Esophagus muscularis mucosa (tissue), 4 donors: ENCODE data around the gene DNAJA4. TPM values are rescaled to one million over a fixed set of nuclear protein-coding genes. Genes with fewer than 3 reads are reported as not detected.

ENCODE experiments used
- DNase-seq: peaks from one replicate; pipeline ENCODE4 v3.0.0-alpha.2; 2017; ENCODE audit errors: extremely low spot score
- H3K27ac ChIP-seq, 4 donors: fragments of 200-600 bp; sonication (generic); replicated peaks in 1 of 4; 1 replicate in 3 of 4; 2 replicates in 1 of 4; pipeline ENCODE4 v1.5.1; 2016 to 2019; ENCODE audit warnings: mild to moderate bottlenecking in 1 of 4
- H3K27me3 ChIP-seq, 4 donors: fragments of 200-600 bp; sonication (generic); one replicate each; pipeline versions ENCODE4 v1.5.1 to v1.6.0; 2016 to 2019
- H3K36me3 ChIP-seq, 4 donors: fragments of 200-600 bp; sonication (generic); one replicate each; pipeline ENCODE4 v1.5.1; 2016 to 2019
- H3K4me1 ChIP-seq, 4 donors: fragments of 200-600 bp; sonication (generic); one replicate each; pipeline ENCODE4 v1.5.1; 2016 to 2019
- H3K4me3 ChIP-seq, 4 donors: fragments of 200-600 bp; sonication (generic); 1 replicate in 2 of 4; 2 replicates in 2 of 4; pipeline ENCODE4 v1.5.1; 2016 to 2019; ENCODE audit warnings: mild to moderate bottlenecking in 4 of 4, moderate library complexity in 1 of 4
- H3K9me3 ChIP-seq, 4 donors: fragments of 200-600 bp; sonication (generic); 1 replicate in 3 of 4; 2 replicates in 1 of 4; pipeline ENCODE4 v1.5.1; 2016 to 2019
- EP300 ChIP-seq: sonication (generic); formaldehyde crosslinking; IDR thresholded peaks from one replicate; pipeline ENCODE4 v1.6.1; 2017; ENCODE audit warnings: antibody characterized with exemption
- POLR2A ChIP-seq: fragments of 450-650 bp; IDR thresholded peaks from one replicate; pipeline ENCODE4 v1.6.1; 2017; ENCODE audit warnings: antibody characterized with exemption, moderate library complexity, mild to moderate bottlenecking, low read depth
- POLR2AphosphoS5 ChIP-seq, 2 donors: sonication (generic); formaldehyde crosslinking; IDR thresholded peaks; one replicate each; pipeline ENCODE4 v1.6.1; 2017; ENCODE audit warnings: antibody characterized with exemption in 2 of 2
- WGBS: methylation state at CpG from one replicate; pipeline ENCODE4 v1.1.5; 2018; 5-methylcytosine and 5-hydroxymethylcytosine counted together
- intact Hi-C: fragments of 100-400 bp; cut with DNase I; formaldehyde crosslinking; loops from one replicate; pipeline ENCODE4 v1.15.1; 2023
- total RNA-seq, 4 donors: library from RNA; depleted of rRNA; stranded (reverse); fragments of >200 nt; gene quantifications; one replicate each; pipeline versions ENCODE4 v1.1.0 to v1.2.1, GENCODE V29; 2016
- TF ChIP-seq, protein P1 (sequence below), 3 experiments: fragments of 200-600 bp in 2 of 3; fragments of 450-650 bp in 1 of 3; sonication (generic) in 2 of 3; IDR thresholded peaks; one replicate each; pipeline ENCODE4 v1.5.1; 2017 to 2019; ENCODE audit warnings: antibody characterized with exemption in 3 of 3, mild to moderate bottlenecking in 2 of 3, moderate library complexity in 1 of 3

Gene DNAJA4
- total RNA-seq, 4 donors from 2014 or later: 11.8 to 23.5 (median 15.8) TPM

DNA sequence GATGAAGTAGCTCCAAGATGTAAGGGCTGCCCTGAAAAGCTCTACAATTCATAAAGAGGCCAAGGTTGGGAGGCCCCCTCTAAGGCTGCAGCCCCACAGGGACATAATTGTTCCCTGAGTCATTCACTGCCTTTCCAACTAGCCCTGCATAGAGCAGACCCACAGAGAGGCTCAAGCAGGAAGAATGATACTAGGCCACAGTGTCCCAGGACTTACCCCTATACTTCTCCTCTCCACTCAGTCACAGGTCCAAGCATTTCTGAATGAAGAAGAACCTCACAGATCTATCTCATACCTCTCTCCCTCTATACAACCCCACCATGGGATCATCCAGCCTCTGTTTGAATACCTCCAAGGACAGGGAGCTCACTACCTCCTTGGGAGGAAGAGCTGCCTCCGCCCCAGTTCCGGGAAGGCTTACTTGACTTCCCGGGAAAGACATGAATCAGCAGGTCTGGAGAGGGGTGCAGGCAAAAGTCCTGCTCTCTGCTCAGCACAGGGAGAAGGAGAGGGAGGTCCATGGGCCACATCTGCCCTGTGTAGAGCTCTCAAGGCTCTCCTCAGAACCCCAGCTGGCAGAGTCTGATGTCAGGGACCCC lies 41.9 kb downstream of the DNAJA4 start:
- H3K36me3 ChIP-seq: no peaks in the 10 kb centered on the region
- 78% methylated on average over 2 of the region's 3 CpGs for WGBS
- DNase-seq: no peak
- H3K27me3 ChIP-seq: peaks cover 0 to 61% (median 7%) of the 10 kb centered on the region in 4 donors
- H3K4me3 ChIP-seq: no peak overlapping the region
- no peak overlapping the region for H3K27ac ChIP-seq
- H3K4me1 ChIP-seq: no peaks in the 10 kb centered on the region
- intact Hi-C loops: no loop called here
- no peaks in the 10 kb centered on the region for H3K9me3 ChIP-seq
- TF ChIP-seq POLR2AphosphoS5 (IDR thresholded peaks at IDR 0.05) (no peak), EP300 (no peak), POLR2A (no peak)
- TF ChIP-seq, protein P1, sequence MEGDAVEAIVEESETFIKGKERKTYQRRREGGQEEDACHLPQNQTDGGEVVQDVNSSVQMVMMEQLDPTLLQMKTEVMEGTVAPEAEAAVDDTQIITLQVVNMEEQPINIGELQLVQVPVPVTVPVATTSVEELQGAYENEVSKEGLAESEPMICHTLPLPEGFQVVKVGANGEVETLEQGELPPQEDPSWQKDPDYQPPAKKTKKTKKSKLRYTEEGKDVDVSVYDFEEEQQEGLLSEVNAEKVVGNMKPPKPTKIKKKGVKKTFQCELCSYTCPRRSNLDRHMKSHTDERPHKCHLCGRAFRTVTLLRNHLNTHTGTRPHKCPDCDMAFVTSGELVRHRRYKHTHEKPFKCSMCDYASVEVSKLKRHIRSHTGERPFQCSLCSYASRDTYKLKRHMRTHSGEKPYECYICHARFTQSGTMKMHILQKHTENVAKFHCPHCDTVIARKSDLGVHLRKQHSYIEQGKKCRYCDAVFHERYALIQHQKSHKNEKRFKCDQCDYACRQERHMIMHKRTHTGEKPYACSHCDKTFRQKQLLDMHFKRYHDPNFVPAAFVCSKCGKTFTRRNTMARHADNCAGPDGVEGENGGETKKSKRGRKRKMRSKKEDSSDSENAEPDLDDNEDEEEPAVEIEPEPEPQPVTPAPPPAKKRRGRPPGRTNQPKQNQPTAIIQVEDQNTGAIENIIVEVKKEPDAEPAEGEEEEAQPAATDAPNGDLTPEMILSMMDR (IDR thresholded peaks at IDR 0.05): no peak

DNA sequence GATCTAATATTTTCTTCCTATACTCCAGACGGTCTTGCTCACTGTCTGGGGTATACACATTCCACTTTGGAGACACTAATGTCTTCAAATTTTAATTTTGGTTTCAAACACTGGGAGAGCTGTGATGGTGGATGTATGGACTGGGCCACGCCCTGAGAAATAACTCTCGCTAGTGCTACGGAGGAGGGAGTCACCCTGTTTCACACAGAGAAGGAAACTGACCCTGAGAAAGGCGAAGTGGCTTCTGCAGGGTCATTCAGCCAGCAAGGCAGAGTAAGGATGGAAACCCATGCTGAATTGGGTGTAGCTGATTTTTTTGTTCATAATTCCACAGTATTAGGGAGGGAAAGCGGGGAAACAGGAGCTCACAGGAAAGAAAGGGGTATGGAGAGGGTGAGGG lies 43.6 kb downstream of the DNAJA4 start:
- no peak overlapping the region for H3K4me3 ChIP-seq
- no peaks in the 10 kb centered on the region for H3K4me1 ChIP-seq
- intact Hi-C loops: loop anchor here (2.0 kb wide), 1 partner anchor 115 kb away; no protein-coding TSS in a partner anchor
- H3K27me3 ChIP-seq: peaks cover 0 to 66% (median 7%) of the 10 kb centered on the region in 4 donors
- H3K9me3 ChIP-seq: no peaks in the 10 kb centered on the region
- TF ChIP-seq POLR2A: no peak
- H3K36me3 ChIP-seq: no peaks in the 10 kb centered on the region
- H3K27ac ChIP-seq: no peak overlapping the region
- DNase-seq: no peak
- WGBS: 56% methylated on average over 6 of the region's 6 CpGs

DNA sequence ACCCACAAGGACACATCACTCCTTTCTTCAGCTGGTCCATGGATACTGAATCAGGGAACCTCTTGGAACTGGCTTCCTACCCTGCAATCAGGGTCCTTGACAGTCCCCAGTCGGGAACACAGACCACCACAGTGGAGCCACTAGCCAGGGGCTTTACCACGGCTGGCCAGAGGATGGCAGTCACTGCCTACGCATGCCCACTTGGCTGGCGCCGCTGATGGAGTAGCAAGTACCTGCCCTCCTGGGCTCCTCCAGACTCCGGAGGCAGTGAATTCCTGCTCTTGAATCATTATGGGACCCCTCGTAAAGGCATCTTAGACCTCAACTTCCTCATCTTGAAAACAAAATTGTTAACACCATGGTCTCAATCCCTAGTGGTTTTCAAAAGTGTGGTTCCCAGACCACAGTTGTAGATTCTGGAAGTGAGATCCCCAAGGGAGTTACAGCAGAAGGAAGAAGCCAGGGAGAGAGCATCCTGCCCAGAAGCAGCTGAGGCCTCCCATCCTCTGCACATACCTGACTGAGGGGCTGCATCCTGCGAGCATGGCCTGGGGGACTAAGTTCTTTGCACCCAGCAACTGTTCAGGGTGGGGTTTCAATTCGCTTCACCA lies 44.2 kb downstream of the DNAJA4 start:
- no peak for TF ChIP-seq POLR2A
- TF ChIP-seq, protein P1 (IDR thresholded peaks at IDR 0.05): peak; percentile 53 to 62 (median 56)
- no peaks in the 10 kb centered on the region for H3K9me3 ChIP-seq
- no peak overlapping the region for H3K4me3 ChIP-seq
- H3K36me3 ChIP-seq: no peaks in the 10 kb centered on the region
- peaks cover 0 to 63% (median 7%) of the 10 kb centered on the region in 4 donors for H3K27me3 ChIP-seq
- DNase-seq: no peak
- H3K27ac ChIP-seq: no peak overlapping the region
- 42% methylated on average over 4 of the region's 9 CpGs for WGBS
- no peaks in the 10 kb centered on the region for H3K4me1 ChIP-seq
- intact Hi-C loops: loop anchor here (2.0 kb wide), 1 partner anchor 114 kb away; no protein-coding TSS in a partner anchor

DNA sequence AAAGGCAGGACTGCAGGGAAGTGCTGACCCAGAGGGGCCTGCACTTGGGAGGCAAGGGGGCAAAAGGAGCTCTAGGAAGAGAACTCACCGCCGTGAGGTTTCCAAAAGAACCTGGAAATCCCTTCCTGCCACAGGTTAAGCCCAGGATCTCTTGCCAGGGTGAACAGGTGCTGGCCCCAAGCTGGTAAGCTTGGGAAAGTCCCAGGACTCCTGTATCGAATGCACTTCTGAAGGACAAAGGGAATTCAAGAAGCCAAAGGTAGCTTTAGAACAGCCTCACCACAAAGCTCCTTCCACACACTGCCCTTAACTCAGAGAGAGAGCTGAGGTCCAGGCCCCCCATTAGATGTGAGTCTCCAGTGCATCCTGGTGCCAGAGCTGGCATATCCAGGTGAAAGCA lies 46.9 kb downstream of the DNAJA4 start:
- Histone ChIP-seq H3K27ac (no peak overlapping the region), H3K9me3 (no peaks in the 10 kb centered on the region)

DNA sequence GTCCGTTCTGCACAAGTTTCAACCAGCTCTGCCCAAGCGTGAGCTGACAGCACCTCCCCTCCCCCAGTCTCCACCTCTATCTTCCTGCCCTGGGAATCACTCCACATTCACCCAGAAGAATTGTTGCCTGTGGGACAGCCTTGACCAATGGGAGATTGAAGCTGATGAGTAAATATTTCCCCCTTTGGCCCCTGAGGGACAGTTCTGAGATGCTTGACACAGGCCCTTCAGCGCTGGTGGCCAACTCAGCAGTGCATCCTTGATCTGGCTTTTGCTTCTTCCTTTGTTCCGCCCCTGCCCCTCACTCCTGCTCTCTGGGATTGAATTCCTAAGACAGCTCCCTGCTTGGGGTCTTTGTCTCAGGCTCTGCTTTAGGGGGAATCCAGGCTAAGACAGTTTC lies 48.2 kb downstream of the DNAJA4 start:
- no peak for DNase-seq
- 84% methylated on average over 4 of the region's 4 CpGs for WGBS
- H3K4me3 ChIP-seq: no peak overlapping the region
- no peak overlapping the region for H3K27ac ChIP-seq
- peaks cover 0 to 36% (median 0%) of the 10 kb centered on the region in 4 donors for H3K27me3 ChIP-seq
- H3K9me3 ChIP-seq: no peaks in the 10 kb centered on the region
- H3K4me1 ChIP-seq: no peaks in the 10 kb centered on the region
- intact Hi-C loops: no loop called here
- H3K36me3 ChIP-seq: no peaks in the 10 kb centered on the region
- TF ChIP-seq EP300: no peak
- TF ChIP-seq, protein P1 (IDR thresholded peaks at IDR 0.05): no peak
- no peak for TF ChIP-seq POLR2A
- TF ChIP-seq POLR2AphosphoS5 (IDR thresholded peaks at IDR 0.05): no peak

More for the DNA sequence above, 46.9 kb downstream of the DNAJA4 start:
- H3K27me3 ChIP-seq: peaks cover 0 to 48% (median 0%) of the 10 kb centered on the region in 4 donors
- WGBS: 79% methylated on average over 3 of the region's 3 CpGs
- H3K36me3 ChIP-seq: no peaks in the 10 kb centered on the region
- intact Hi-C loops: no loop called here
- no peak overlapping the region for H3K4me3 ChIP-seq
- no peak for TF ChIP-seq POLR2A
- no peak for TF ChIP-seq POLR2AphosphoS5 (IDR thresholded peaks at IDR 0.05)
- TF ChIP-seq, protein P1 (IDR thresholded peaks at IDR 0.05): no peak
- no peaks in the 10 kb centered on the region for H3K4me1 ChIP-seq
- DNase-seq: no peak
